Neural progenitor cell (in vitro differentiated cells): ENCODE results near the gene PLA2G4A. TPM values are rescaled to one million over a fixed set of nuclear protein-coding genes. Genes with fewer than 3 reads are reported as not detected.

Experiments used
- DNase-seq: peaks from one replicate; pipeline ENCODE4 v3.0.0-alpha.2; 2016; ENCODE audit warnings: low spot score
- H2AFZ ChIP-seq: fragments of 200-600 bp; sonication (generic); replicated peaks from 2 replicates; pipeline ENCODE4 v1.6.1; 2016; ENCODE audit warnings: antibody characterized with exemption
- H3F3A ChIP-seq: fragments of 200-600 bp; sonication (generic); 2 replicates; pipeline ENCODE4 v1.6.1; 2016; ENCODE audit warnings: antibody characterized with exemption, low read depth
- H3K27ac ChIP-seq: fragments of 200-600 bp; sonication (generic); 2 replicates; pipeline ENCODE4 v1.5.1; 2016; ENCODE audit warnings: mild to moderate bottlenecking
- H3K27me3 ChIP-seq: fragments of 200-600 bp; sonication (generic); 2 replicates; pipeline ENCODE4 v1.6.1; 2016; ENCODE audit warnings: mild to moderate bottlenecking, moderate library complexity
- H3K36me3 ChIP-seq: fragments of 200-600 bp; sonication (generic); 2 replicates; pipeline ENCODE4 v1.5.1; 2016
- H3K4me1 ChIP-seq: fragments of 200-600 bp; sonication (generic); 2 replicates; pipeline ENCODE4 v1.6.1; 2016; ENCODE audit warnings: mixed run types
- H3K4me2 ChIP-seq: fragments of 200-600 bp; sonication (generic); 2 replicates; pipeline ENCODE4 v1.6.1; 2016
- H3K4me3 ChIP-seq: fragments of 200-600 bp; sonication (generic); 2 replicates; pipeline ENCODE4 v1.5.1; 2016
- H3K79me2 ChIP-seq: fragments of 200-600 bp; sonication (generic); 2 replicates; pipeline ENCODE4 v1.6.1; 2016; ENCODE audit warnings: low read depth
- H3K9ac ChIP-seq: fragments of 200-600 bp; sonication (generic); 2 replicates; pipeline ENCODE4 v1.6.1; 2016
- H3K9me3 ChIP-seq: fragments of 200-600 bp; sonication (generic); 2 replicates; pipeline ENCODE4 v1.5.1; 2016; ENCODE audit warnings: low read depth
- H4K20me1 ChIP-seq: fragments of 200-600 bp; sonication (generic); 2 replicates; pipeline ENCODE4 v1.6.1; 2016; ENCODE audit warnings: low read depth
- H3K27ac Mint-ChIP-seq: 3 replicates; pipeline ENCODE4 v1.8.0; 2021; ENCODE audit warnings: mixed read lengths
- H3K27me3 Mint-ChIP-seq: 2 replicates; pipeline ENCODE4 v1.8.0; 2022; ENCODE audit warnings: low read depth, mild to moderate bottlenecking, inconsistent platforms, moderate library complexity, mixed read lengths; ENCODE audit not compliant: insufficient read depth
- H3K36me3 Mint-ChIP-seq: 3 replicates; pipeline ENCODE4 v1.8.0; 2021; ENCODE audit warnings: mixed read lengths
- H3K4me1 Mint-ChIP-seq: 3 replicates; pipeline ENCODE4 v1.8.0; 2021; ENCODE audit warnings: mixed read lengths
- H3K4me3 Mint-ChIP-seq: 3 replicates; pipeline ENCODE4 v1.8.0; 2021; ENCODE audit warnings: mild to moderate bottlenecking, moderate library complexity, mixed read lengths
- H3K9me3 Mint-ChIP-seq: 3 replicates; pipeline ENCODE4 v1.8.0; 2020; ENCODE audit warnings: mixed read lengths
- CTCF ChIP-seq: fragments of 200-600 bp; sonication (generic); IDR thresholded peaks from 2 replicates; pipeline ENCODE4 v1.5.1; 2017; ENCODE audit warnings: antibody characterized with exemption, mild to moderate bottlenecking
- EZH2 ChIP-seq: fragments of 200-600 bp; sonication (generic); IDR thresholded peaks from 2 replicates; pipeline ENCODE4 v1.6.1; 2017; ENCODE audit warnings: antibody characterized with exemption, mild to moderate bottlenecking, moderate library complexity
- EZH2phosphoT487 ChIP-seq: fragments of 200-600 bp; sonication (generic); IDR thresholded peaks from 2 replicates; pipeline ENCODE4 v1.6.1; 2017; ENCODE audit warnings: antibody characterized with exemption
- total RNA-seq: library from RNA; depleted of rRNA; stranded (reverse); fragments of >200 nt; gene quantifications from 2 replicates; pipeline ENCODE4 v1.2.3, GENCODE V29; 2015; ENCODE audit warnings: low replicate concordance

Gene PLA2G4A
- total RNA-seq, 1 donor from 2014 or later: 1.0 TPM

GRCh38 chr1:186819126-186819525, 9.6 kb upstream of the PLA2G4A start:
- H3K27ac ChIP-seq: no peak overlapping the region
- H3K9ac ChIP-seq: no peak overlapping the region
- no peaks in the 10 kb centered on the region for H3K36me3 Mint-ChIP-seq
- no peaks in the 10 kb centered on the region for H3F3A ChIP-seq
- no peaks in the 10 kb centered on the region for H3K9me3 ChIP-seq
- no peaks in the 10 kb centered on the region for H4K20me1 ChIP-seq
- no peaks in the 10 kb centered on the region for H3K79me2 ChIP-seq
- no peak for DNase-seq
- no peaks in the 10 kb centered on the region for H3K4me1 Mint-ChIP-seq
- no peak for TF ChIP-seq EZH2phosphoT487
- TF ChIP-seq EZH2: no peak
- no peak for TF ChIP-seq CTCF
- no peaks in the 10 kb centered on the region for H3K4me1 ChIP-seq
- H3K36me3 ChIP-seq: no peaks in the 10 kb centered on the region
- no peaks in the 10 kb centered on the region for H3K27me3 ChIP-seq
- H3K4me2 ChIP-seq: no peak overlapping the region
- no peak overlapping the region for H3K27ac Mint-ChIP-seq
- no peaks in the 10 kb centered on the region for H3K9me3 Mint-ChIP-seq
- H3K4me3 Mint-ChIP-seq: no peak overlapping the region
- no peak overlapping the region for H3K4me3 ChIP-seq
- no peaks in the 10 kb centered on the region for H3K27me3 Mint-ChIP-seq
- H2AFZ ChIP-seq: no peak overlapping the region

GRCh38 chr1:186819563-186819962, 9.2 kb upstream of the PLA2G4A start:
- H3K79me2 ChIP-seq: no peaks in the 10 kb centered on the region
- no peaks in the 10 kb centered on the region for H3K9me3 ChIP-seq
- no peaks in the 10 kb centered on the region for H3K36me3 ChIP-seq
- Mint-ChIP-seq H3K4me3 (no peak overlapping the region), H3K27me3 (no peaks in the 10 kb centered on the region), H3K9me3 (no peaks in the 10 kb centered on the region), H3K36me3 (no peaks in the 10 kb centered on the region), H3K4me1 (no peaks in the 10 kb centered on the region), H3K27ac (no peak overlapping the region)
- no peak overlapping the region for H2AFZ ChIP-seq
- no peaks in the 10 kb centered on the region for H4K20me1 ChIP-seq
- no peaks in the 10 kb centered on the region for H3K4me1 ChIP-seq
- TF ChIP-seq CTCF: no peak
- no peak for TF ChIP-seq EZH2phosphoT487
- no peak for TF ChIP-seq EZH2
- H3K4me2 ChIP-seq: no peak overlapping the region
- no peak overlapping the region for H3K4me3 ChIP-seq
- H3K27ac ChIP-seq: no peak overlapping the region
- no peak overlapping the region for H3K9ac ChIP-seq
- DNase-seq: no peak
- no peaks in the 10 kb centered on the region for H3K27me3 ChIP-seq
- no peaks in the 10 kb centered on the region for H3F3A ChIP-seq

- no peaks in the 10 kb centered on the region for H3K36me3 Mint-ChIP-seq
- Histone ChIP-seq H3K79me2 (no peaks in the 10 kb centered on the region), H3K27me3 (peaks cover 10% of the 10 kb centered on the region), H3K36me3 (no peaks in the 10 kb centered on the region), H3K9ac (no peak overlapping the region), H3K27ac (no peak overlapping the region), H2AFZ (no peak overlapping the region), H3K4me3 (no peak overlapping the region), H3K4me2 (no peak overlapping the region), H3K4me1 (no peaks in the 10 kb centered on the region), H3K9me3 (no peaks in the 10 kb centered on the region), H3F3A (no peaks in the 10 kb centered on the region), H4K20me1 (no peaks in the 10 kb centered on the region)
- H3K4me1 Mint-ChIP-seq: peaks cover 7% of the 10 kb centered on the region
- DNase-seq: no peak
- H3K4me3 Mint-ChIP-seq: peak overlapping the region; percentile 88
- H3K27ac Mint-ChIP-seq: no peak overlapping the region
- no peak for TF ChIP-seq CTCF
- no peak for TF ChIP-seq EZH2phosphoT487
- TF ChIP-seq EZH2: no peak
- H3K9me3 Mint-ChIP-seq: no peaks in the 10 kb centered on the region
- H3K27me3 Mint-ChIP-seq: peaks cover 4% of the 10 kb centered on the region
Observed at GRCh38 chr1:186829686-186830587, 1.2 kb downstream of the PLA2G4A start.
